WTC11 (cell line): ENCODE results near the gene CHN1. TPM values are rescaled to one million over a fixed set of nuclear protein-coding genes. Genes with fewer than 3 reads are reported as not detected.

Source experiments
- ATAC-seq: fragments of 200-7000 bp; cut with Tn5 transposase; 2 replicates; pipeline ENCODE4 v1.10.0; 2021; ENCODE audit warnings: mild to moderate bottlenecking, moderate library complexity
- CTCF ChIA-PET: fragments of 300-600 bp; sonication (Branson Sonifier 250); formaldehyde crosslinking; loops from one replicate; lab custom pipeline; 2021; ENCODE audit warnings: antibody characterized with exemption; lab: Charles Lee
- POLR2A ChIA-PET: fragments of 350-600 bp; sonication (Branson Sonifier 250); formaldehyde crosslinking; loops from one replicate; lab custom pipeline; 2021; ENCODE audit warnings: antibody characterized with exemption; lab: Charles Lee
- DNase-seq: peaks from one replicate; pipeline ENCODE4 v3.0.0; 2021; ENCODE audit warnings: low spot score
- H3K27ac Mint-ChIP-seq: 2 replicates; pipeline ENCODE4 v1.8.0; 2021; ENCODE audit warnings: mixed read lengths
- H3K27me3 Mint-ChIP-seq: 2 replicates; pipeline ENCODE4 v1.8.0; 2021; ENCODE audit warnings: low read depth, mild to moderate bottlenecking, moderate library complexity, mixed read lengths
- H3K36me3 Mint-ChIP-seq: 2 replicates; pipeline ENCODE4 v1.8.0; 2021; ENCODE audit warnings: mixed read lengths
- H3K4me1 Mint-ChIP-seq: 2 replicates; pipeline ENCODE4 v1.8.0; 2022; ENCODE audit warnings: mixed read lengths
- H3K4me3 Mint-ChIP-seq: 2 replicates; pipeline ENCODE4 v1.8.0; 2021; ENCODE audit warnings: mild to moderate bottlenecking, moderate library complexity, mixed read lengths
- H3K9me3 Mint-ChIP-seq: 2 replicates; pipeline ENCODE4 v1.8.0; 2021; ENCODE audit warnings: mixed read lengths
- AFF4 ChIP-seq: sonication (generic); formaldehyde crosslinking; IDR thresholded peaks from 2 replicates; pipeline ENCODE4 v1.8.1; 2023; ENCODE audit warnings: mild to moderate bottlenecking, missing genetic modification reagents, borderline replicate concordance
- ATF1 ChIP-seq: sonication (generic); formaldehyde crosslinking; IDR thresholded peaks from 2 replicates; pipeline ENCODE4 v1.8.1; 2023; ENCODE audit warnings: mild to moderate bottlenecking, moderate library complexity, missing genetic modification reagents
- EMX1 ChIP-seq: fragments of 250-450 bp; sonication (Bioruptor Pico); IDR thresholded peaks from 2 replicates; pipeline ENCODE4 v1.8.0; 2021; ENCODE audit warnings: mild to moderate bottlenecking
- FOXP1 ChIP-seq: sonication (generic); formaldehyde crosslinking; IDR thresholded peaks from 2 replicates; pipeline ENCODE4 v1.8.0; 2022; ENCODE audit warnings: missing genetic modification reagents, mild to moderate bottlenecking, moderate library complexity, borderline replicate concordance
- NFATC4 ChIP-seq: fragments of 250-450 bp; sonication (Bioruptor Pico); IDR thresholded peaks from 2 replicates; pipeline ENCODE4 v1.9.0; 2021; ENCODE audit warnings: mild to moderate bottlenecking
- RORB ChIP-seq: fragments of 250-450 bp; sonication (Bioruptor Pico); IDR thresholded peaks from 2 replicates; pipeline ENCODE4 v1.9.0; 2021; ENCODE audit warnings: mild to moderate bottlenecking
- SMAD4 ChIP-seq: sonication (generic); formaldehyde crosslinking; IDR thresholded peaks from 2 replicates; pipeline ENCODE4 v1.8.0; 2022; ENCODE audit warnings: mild to moderate bottlenecking, missing genetic modification reagents
- ZBTB21 ChIP-seq: sonication (generic); formaldehyde crosslinking; IDR thresholded peaks from 2 replicates; pipeline ENCODE4 v1.8.1; 2023; ENCODE audit warnings: mild to moderate bottlenecking, missing genetic modification reagents, borderline replicate concordance
- ZNF416 ChIP-seq: fragments of 250-450 bp; sonication (Bioruptor Pico); IDR thresholded peaks from 2 replicates; pipeline ENCODE4 v1.9.0; 2021; ENCODE audit warnings: mild to moderate bottlenecking, inconsistent platforms
- total RNA-seq: library from RNA; stranded (reverse); gene quantifications from 3 replicates; pipeline ENCODE4 v1.2.3, GENCODE V29; 2021
- TF ChIP-seq, protein P1 (sequence below): fragments of 250-450 bp; sonication (Bioruptor Pico); IDR thresholded peaks from 2 replicates; pipeline ENCODE4 v1.9.0; 2021; ENCODE audit warnings: mild to moderate bottlenecking
- TF ChIP-seq, protein P2 (sequence below): sonication (generic); formaldehyde crosslinking; conservative IDR thresholded peaks from 2 replicates; pipeline ENCODE4 v1.8.1; 2023; ENCODE audit warnings: mild to moderate bottlenecking, low read depth, missing genetic modification reagents, moderate library complexity
- TF ChIP-seq, protein P3 (sequence below): fragments of 250-450 bp; sonication (Bioruptor Pico); IDR thresholded peaks from 2 replicates; pipeline ENCODE4 v1.9.0; 2021; ENCODE audit warnings: moderate library complexity, mild to moderate bottlenecking, inconsistent platforms, borderline replicate concordance
- TF ChIP-seq, protein P4 (sequence below): sonication (generic); formaldehyde crosslinking; IDR thresholded peaks from 2 replicates; pipeline ENCODE4 v1.8.0; 2023; ENCODE audit warnings: missing genetic modification reagents, mild to moderate bottlenecking, borderline replicate concordance

Gene CHN1
- total RNA-seq, 1 experiment from 2014 or later: 30.0 TPM

GRCh38 chr2:174945601-174946260 lies 59.5 kb downstream of the CHN1 start (continued):
- no peak for TF ChIP-seq AFF4 (CRISPR knock-in tag)
- TF ChIP-seq, protein P1, sequence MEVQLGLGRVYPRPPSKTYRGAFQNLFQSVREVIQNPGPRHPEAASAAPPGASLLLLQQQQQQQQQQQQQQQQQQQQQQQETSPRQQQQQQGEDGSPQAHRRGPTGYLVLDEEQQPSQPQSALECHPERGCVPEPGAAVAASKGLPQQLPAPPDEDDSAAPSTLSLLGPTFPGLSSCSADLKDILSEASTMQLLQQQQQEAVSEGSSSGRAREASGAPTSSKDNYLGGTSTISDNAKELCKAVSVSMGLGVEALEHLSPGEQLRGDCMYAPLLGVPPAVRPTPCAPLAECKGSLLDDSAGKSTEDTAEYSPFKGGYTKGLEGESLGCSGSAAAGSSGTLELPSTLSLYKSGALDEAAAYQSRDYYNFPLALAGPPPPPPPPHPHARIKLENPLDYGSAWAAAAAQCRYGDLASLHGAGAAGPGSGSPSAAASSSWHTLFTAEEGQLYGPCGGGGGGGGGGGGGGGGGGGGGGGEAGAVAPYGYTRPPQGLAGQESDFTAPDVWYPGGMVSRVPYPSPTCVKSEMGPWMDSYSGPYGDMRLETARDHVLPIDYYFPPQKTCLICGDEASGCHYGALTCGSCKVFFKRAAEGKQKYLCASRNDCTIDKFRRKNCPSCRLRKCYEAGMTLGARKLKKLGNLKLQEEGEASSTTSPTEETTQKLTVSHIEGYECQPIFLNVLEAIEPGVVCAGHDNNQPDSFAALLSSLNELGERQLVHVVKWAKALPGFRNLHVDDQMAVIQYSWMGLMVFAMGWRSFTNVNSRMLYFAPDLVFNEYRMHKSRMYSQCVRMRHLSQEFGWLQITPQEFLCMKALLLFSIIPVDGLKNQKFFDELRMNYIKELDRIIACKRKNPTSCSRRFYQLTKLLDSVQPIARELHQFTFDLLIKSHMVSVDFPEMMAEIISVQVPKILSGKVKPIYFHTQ: no peak
- TF ChIP-seq, protein P2, sequence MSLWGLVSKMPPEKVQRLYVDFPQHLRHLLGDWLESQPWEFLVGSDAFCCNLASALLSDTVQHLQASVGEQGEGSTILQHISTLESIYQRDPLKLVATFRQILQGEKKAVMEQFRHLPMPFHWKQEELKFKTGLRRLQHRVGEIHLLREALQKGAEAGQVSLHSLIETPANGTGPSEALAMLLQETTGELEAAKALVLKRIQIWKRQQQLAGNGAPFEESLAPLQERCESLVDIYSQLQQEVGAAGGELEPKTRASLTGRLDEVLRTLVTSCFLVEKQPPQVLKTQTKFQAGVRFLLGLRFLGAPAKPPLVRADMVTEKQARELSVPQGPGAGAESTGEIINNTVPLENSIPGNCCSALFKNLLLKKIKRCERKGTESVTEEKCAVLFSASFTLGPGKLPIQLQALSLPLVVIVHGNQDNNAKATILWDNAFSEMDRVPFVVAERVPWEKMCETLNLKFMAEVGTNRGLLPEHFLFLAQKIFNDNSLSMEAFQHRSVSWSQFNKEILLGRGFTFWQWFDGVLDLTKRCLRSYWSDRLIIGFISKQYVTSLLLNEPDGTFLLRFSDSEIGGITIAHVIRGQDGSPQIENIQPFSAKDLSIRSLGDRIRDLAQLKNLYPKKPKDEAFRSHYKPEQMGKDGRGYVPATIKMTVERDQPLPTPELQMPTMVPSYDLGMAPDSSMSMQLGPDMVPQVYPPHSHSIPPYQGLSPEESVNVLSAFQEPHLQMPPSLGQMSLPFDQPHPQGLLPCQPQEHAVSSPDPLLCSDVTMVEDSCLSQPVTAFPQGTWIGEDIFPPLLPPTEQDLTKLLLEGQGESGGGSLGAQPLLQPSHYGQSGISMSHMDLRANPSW (CRISPR knock-in tag): no peak
- no peak for TF ChIP-seq ATF1

GRCh38 chr2:174939046-174939445 lies 66.1 kb downstream of the CHN1 start:
- peaks cover 7% of the 10 kb centered on the region; the same call in 1 of the 2 replicates for H3K9me3 Mint-ChIP-seq
- TF ChIP-seq, protein P3, sequence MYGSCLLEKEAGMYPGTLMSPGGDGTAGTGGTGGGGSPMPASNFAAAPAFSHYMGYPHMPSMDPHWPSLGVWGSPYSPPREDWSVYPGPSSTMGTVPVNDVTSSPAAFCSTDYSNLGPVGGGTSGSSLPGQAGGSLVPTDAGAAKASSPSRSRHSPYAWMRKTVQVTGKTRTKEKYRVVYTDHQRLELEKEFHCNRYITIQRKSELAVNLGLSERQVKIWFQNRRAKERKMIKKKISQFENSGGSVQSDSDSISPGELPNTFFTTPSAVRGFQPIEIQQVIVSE: no peak
- no peak for ATAC-seq
- no peak overlapping the region for H3K4me3 Mint-ChIP-seq
- no peak for DNase-seq
- no peak overlapping the region for H3K27ac Mint-ChIP-seq
- CTCF ChIA-PET: interaction anchor here (1.4 kb wide), 1 partner anchor 51 kb away, joined by 4 read pairs; no protein-coding TSS in a partner anchor
- peaks cover 7% of the 10 kb centered on the region for H3K4me1 Mint-ChIP-seq
- H3K27me3 Mint-ChIP-seq: no peaks in the 10 kb centered on the region
- POLR2A ChIA-PET: no interaction called here
- peaks cover 16% of the 10 kb centered on the region for H3K36me3 Mint-ChIP-seq

DNA sequence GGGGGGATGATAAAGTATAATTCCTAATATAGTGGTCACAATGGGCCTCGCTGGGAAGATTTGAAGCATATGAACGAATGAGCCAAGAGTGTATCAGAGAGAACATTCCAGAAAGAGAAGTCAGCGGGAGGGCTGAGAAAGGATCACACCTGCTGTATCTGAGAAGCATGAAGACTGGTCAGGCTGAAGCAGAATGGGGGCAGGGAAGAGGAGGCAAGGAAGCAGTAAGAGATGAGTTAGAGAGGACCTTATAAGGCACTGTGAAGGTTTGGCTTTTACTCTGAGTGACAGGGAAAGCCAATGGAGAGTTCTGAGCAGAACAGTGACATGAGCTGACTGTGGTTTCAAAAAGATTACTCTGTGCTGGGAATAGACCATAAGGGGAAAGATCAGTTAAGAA lies 73.5 kb downstream of the CHN1 start:
- Mint-ChIP-seq H3K9me3 (no peaks in the 10 kb centered on the region), H3K27ac (no peak overlapping the region), H3K4me1 (peaks cover 31% of the 10 kb centered on the region), H3K4me3 (no peak overlapping the region), H3K36me3 (no peaks in the 10 kb centered on the region), H3K27me3 (no peaks in the 10 kb centered on the region)
- no peak for DNase-seq
- POLR2A ChIA-PET: no interaction called here
- peak; percentile 80 for ATAC-seq
- CTCF ChIA-PET: no interaction called here
- TF ChIP-seq, protein P4, sequence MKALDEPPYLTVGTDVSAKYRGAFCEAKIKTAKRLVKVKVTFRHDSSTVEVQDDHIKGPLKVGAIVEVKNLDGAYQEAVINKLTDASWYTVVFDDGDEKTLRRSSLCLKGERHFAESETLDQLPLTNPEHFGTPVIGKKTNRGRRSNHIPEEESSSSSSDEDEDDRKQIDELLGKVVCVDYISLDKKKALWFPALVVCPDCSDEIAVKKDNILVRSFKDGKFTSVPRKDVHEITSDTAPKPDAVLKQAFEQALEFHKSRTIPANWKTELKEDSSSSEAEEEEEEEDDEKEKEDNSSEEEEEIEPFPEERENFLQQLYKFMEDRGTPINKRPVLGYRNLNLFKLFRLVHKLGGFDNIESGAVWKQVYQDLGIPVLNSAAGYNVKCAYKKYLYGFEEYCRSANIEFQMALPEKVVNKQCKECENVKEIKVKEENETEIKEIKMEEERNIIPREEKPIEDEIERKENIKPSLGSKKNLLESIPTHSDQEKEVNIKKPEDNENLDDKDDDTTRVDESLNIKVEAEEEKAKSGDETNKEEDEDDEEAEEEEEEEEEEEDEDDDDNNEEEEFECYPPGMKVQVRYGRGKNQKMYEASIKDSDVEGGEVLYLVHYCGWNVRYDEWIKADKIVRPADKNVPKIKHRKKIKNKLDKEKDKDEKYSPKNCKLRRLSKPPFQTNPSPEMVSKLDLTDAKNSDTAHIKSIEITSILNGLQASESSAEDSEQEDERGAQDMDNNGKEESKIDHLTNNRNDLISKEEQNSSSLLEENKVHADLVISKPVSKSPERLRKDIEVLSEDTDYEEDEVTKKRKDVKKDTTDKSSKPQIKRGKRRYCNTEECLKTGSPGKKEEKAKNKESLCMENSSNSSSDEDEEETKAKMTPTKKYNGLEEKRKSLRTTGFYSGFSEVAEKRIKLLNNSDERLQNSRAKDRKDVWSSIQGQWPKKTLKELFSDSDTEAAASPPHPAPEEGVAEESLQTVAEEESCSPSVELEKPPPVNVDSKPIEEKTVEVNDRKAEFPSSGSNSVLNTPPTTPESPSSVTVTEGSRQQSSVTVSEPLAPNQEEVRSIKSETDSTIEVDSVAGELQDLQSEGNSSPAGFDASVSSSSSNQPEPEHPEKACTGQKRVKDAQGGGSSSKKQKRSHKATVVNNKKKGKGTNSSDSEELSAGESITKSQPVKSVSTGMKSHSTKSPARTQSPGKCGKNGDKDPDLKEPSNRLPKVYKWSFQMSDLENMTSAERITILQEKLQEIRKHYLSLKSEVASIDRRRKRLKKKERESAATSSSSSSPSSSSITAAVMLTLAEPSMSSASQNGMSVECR (CRISPR knock-in tag): no peak
- TF ChIP-seq SMAD4 (CRISPR knock-in tag) (no peak), ATF1 (no peak), RORB (CRISPR knock-in tag) (no peak), NFATC4 (no peak), FOXP1 (CRISPR knock-in tag) (no peak), ZNF416 (CRISPR knock-in tag) (no peak), ZBTB21 (no peak), EMX1 (CRISPR knock-in tag) (no peak)
- TF ChIP-seq, protein P2 (CRISPR knock-in tag): no peak
